GM18502 (cell line): ENCODE measurements around the gene POM121C.
"Not testable (repeated sequence)": the region's sequence is repeated elsewhere in the genome, so short reads cannot be mapped to it uniquely, and the experiment has no call there.

ENCODE experiments used
- ATAC-seq: cut with Tn5 transposase; IDR thresholded peaks from one replicate; pipeline ENCODE4 v1.9.1; 2021; ENCODE audit warnings: mild to moderate bottlenecking; ENCODE audit not compliant: unreplicated experiment, poor library complexity

The POM121C gene

DNA sequence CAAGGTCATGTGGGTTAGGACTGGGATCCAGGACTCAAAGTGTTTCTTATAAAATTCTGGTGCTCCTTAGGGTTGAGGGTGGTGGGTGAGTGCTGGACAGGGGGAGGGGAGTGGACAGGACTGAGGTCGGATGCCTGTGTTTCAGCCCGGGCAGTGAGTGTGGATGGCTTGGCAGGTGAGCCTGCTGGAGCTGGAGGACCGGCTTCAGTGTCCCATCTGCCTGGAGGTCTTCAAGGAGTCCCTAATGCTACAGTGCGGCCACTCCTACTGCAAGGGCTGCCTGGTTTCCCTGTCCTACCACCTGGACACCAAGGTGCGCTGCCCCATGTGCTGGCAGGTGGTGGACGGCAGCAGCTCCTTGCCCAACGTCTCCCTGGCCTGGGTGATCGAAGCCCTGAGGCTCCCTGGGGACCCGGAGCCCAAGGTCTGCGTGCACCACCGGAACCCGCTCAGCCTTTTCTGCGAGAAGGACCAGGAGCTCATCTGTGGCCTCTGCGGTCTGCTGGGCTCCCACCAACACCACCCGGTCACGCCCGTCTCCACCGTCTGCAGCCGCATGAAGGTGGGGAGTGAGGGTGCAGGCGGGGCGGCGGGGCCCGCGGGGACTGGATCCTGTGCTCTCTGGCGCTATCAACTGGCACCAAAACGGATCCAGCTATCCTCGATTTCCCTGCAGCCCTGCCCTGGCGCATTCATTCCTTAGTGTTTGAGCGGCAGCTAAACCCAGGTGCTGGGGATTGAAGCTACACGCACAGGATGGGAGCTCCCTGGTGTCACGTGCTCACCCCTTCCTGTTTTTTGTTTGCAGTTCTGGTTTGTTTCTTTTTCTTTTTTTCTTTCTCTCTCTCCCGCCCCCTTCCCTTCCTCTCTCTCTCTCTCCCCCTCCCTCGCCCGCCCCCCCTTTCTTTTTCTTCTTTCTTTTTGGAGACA lies 87.1 kb downstream of the POM121C start:
- ATAC-seq, result peak; percentile 60

GRCh38 chr7:75397865-75398264 lies 88.2 kb downstream of the POM121C start:
- not testable (repeated sequence) for ATAC-seq

DNA sequence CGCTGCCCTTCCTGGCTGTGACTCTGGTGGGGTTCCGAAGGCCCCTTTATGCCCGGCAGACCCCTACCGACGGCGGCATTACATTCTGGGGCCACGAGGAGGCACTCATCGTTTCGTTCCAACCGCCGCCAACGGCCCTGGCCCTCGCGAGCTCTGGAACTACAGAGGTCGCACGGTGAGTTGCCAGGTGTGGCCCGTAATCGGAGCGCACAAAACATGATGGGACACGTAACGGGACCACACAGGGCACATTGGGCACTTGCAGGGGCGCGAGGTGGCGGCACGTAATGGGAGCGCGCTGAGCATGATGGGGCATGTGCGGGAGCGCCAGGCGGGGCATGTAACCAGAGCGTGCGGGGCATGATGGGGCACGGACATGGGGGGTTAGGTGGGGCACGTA lies 90.8 kb downstream of the POM121C start, which contains the start of gene TRIM73:
Gene TRIM73, plus strand, starts transcription at position 301 of the 400 bp plus-strand sequence. CDS start 3,305 bp downstream, outside the sequence.
- not testable (repeated sequence) for ATAC-seq

GRCh38 chr7:75393194-75393593 lies 92.9 kb downstream of the POM121C start:
- ATAC-seq, result not testable (repeated sequence)

DNA sequence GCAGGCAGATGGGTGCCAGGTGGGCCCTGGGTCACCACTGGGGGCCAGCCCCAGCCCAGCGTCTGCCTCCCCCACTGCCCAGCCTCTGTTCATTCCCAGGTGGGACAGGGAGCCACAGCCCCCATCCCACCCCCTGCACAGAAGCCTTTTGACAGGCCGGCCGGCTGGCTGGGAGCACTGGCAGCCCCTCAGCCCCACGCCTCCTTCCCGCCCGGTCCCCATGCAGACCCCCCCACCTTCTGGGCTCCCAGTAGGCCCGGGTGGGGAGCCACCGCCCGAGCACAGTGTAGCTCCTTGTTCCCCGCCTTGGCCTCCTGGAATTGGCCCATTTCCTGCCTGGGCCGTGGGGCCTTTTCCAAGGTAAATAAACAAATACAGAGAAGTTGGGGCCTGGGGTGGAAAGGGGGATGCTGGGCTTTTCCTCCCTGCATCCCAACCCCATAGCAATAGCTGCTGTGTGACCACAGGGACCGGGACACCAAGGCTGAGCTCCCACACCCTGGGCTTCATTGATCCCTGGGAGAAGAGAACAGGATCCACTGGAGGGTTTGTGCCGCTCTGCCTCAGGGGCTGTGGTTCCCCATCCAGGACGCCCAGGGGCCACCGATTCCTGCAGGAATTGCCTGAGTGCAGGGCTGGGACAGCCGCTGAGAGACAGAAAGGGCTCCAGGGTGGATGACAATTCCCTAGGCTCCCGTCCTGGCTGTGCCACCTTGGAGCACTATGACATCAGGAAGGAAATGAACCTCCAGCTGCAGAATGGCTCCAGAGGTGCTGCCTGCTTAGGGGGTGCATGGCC lies 111.4 kb downstream of the POM121C start:
- not testable (repeated sequence) for ATAC-seq

- not testable (repeated sequence) for ATAC-seq
Measured at GRCh38 chr7:75374144-75374518, 112.0 kb downstream of the POM121C start.

DNA sequence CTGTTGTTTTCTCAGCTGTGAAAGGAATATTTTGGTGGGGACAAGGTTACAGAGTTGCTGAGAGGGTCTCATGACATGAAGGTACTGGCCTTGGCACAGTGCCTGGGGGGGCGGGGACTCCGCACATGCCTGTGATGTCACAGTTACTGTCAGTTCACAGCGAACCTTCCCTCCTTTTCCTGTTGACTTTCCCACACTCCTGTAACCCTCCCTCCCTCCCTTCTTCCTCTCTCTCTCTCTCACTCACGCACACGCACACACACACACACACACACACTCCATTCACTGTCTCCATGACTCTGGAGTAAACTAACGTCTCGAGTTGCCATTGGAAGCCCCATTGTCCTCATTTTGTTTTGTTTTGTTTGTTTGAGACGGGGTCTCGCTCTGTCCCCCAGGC lies 118.8 kb downstream of the POM121C start:
- not testable (repeated sequence) for ATAC-seq
